ENCODE data around the gene ZBTB20. TPM values are rescaled to one million over a fixed set of nuclear protein-coding genes. Genes with fewer than 3 reads are reported as not detected.

The ZBTB20 gene
- total and polyA plus RNA-seq, 8 donors, result 0.15 to 149 (median 38.5) TPM

DNA sequence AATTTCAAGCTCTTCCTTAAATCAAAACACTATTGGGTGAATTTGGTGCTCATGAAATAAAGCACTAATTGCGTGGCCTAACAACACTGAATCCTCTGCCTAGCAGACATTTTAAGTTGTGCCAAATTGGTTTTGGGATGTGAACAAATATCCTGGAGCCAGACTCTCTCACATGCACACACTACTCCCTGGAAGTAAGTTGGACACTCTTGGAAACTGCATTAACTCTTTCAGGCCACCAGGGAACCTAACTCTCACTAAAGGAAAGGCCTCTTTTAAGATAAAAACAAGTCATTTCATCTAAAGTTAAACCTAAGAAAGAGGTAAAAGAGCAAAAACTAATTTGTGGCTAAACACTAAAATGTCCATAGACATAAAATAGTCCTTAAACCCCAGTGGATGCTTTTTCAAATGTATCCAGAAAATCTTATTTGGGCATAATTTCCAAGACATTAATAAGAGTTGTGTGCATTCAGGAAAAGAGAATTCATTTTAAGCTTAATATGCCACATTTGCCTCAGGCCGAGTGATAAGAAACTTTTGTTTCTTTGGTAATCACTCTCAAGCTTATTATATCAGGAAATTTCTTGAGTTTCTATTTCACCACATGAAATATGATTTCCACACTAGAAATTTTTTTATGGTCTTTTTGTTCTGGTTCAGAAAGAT is 61.8 kb downstream of the ZBTB20 start:
- TF ChIP-seq POLR2A (IDR thresholded peaks at IDR 0.05) (no peak), POLR2AphosphoS5 (IDR thresholded peaks at IDR 0.05) (no peak), EP300 (IDR thresholded peaks at IDR 0.05) (no peak)
- TF ChIP-seq, protein P1, sequence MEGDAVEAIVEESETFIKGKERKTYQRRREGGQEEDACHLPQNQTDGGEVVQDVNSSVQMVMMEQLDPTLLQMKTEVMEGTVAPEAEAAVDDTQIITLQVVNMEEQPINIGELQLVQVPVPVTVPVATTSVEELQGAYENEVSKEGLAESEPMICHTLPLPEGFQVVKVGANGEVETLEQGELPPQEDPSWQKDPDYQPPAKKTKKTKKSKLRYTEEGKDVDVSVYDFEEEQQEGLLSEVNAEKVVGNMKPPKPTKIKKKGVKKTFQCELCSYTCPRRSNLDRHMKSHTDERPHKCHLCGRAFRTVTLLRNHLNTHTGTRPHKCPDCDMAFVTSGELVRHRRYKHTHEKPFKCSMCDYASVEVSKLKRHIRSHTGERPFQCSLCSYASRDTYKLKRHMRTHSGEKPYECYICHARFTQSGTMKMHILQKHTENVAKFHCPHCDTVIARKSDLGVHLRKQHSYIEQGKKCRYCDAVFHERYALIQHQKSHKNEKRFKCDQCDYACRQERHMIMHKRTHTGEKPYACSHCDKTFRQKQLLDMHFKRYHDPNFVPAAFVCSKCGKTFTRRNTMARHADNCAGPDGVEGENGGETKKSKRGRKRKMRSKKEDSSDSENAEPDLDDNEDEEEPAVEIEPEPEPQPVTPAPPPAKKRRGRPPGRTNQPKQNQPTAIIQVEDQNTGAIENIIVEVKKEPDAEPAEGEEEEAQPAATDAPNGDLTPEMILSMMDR (IDR thresholded peaks at IDR 0.05), result no peak
- WGBS, 5 donors, result 65 to 74% (median 69%) methylated on average over 2 of the region's 2 CpGs
- intact Hi-C loops (cut with DNase I; ENCODE audit: low total_unique reads), result no loop called here
- H3K4me1 ChIP-seq, result peaks cover 5 to 58% (median 26%) of the 10 kb centered on the region in 4 donors
- no peak for DNase-seq
- H3K27ac ChIP-seq, result peak overlapping the region in 1 of 5 donors; percentile 4
- no peaks in the 10 kb centered on the region for H3K36me3 ChIP-seq
- no peak overlapping the region for H3K4me3 ChIP-seq
- H3K9me3 ChIP-seq, result no peaks in the 10 kb centered on the region
- no peaks in the 10 kb centered on the region for H3K27me3 ChIP-seq

DNA sequence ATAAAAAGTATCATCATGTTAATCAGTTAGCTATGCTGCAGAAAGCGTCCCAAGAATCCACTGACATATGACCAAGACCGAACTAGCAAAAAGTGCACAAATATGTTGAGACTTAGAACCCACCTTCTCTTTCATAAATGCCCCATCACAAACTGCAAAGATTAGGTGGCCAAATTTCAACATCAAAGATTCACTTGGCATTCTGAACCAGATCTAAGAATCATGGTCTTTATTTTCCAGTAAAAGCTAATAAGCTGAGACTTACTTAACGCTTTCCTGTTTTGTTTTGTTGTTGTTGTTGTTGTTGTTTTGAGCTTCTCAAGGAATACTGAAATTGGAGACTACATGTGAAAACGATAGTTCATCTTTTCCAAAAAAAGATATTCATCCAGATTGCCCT is 62.4 kb downstream of the ZBTB20 start:
- peaks cover 5 to 58% (median 26%) of the 10 kb centered on the region in 4 donors for H3K4me1 ChIP-seq
- intact Hi-C loops (cut with DNase I; ENCODE audit: low total_unique reads), result no loop called here
- 84 to 93% (median 90%) methylated on average over 4 of the region's 4 CpGs for WGBS, 5 donors
- H3K27me3 ChIP-seq, result no peaks in the 10 kb centered on the region
- H3K4me3 ChIP-seq, result no peak overlapping the region
- TF ChIP-seq POLR2A (IDR thresholded peaks at IDR 0.05), result no peak
- TF ChIP-seq, protein P1 (IDR thresholded peaks at IDR 0.05), result no peak
- TF ChIP-seq POLR2AphosphoS5 (IDR thresholded peaks at IDR 0.05), result no peak
- TF ChIP-seq EP300 (IDR thresholded peaks at IDR 0.05), result no peak
- H3K36me3 ChIP-seq, result no peaks in the 10 kb centered on the region
- peak overlapping the region in 1 of 5 donors; percentile 4 for H3K27ac ChIP-seq
- no peaks in the 10 kb centered on the region for H3K9me3 ChIP-seq
- DNase-seq, result no peak

DNA sequence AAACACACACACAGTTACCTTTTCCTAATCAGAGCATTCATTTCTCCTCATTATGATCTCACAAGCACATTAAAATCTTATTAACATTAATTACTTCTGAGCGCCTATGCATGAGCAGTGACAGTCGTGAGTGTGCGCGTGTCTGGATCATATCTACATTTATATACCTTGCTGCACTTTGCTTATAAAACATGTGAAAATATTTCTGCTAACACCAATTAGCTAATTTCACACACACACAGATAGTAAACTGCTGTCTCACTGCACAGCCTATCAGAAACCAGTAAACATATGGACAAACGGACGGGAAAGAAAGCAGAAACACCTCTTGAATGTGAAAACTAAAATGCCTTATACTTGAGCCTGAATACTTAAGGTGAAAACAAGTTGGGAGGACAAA is 64.8 kb downstream of the ZBTB20 start:
- WGBS, 5 donors, result 86 to 91% (median 90%) methylated on average over 6 of the region's 6 CpGs

DNA sequence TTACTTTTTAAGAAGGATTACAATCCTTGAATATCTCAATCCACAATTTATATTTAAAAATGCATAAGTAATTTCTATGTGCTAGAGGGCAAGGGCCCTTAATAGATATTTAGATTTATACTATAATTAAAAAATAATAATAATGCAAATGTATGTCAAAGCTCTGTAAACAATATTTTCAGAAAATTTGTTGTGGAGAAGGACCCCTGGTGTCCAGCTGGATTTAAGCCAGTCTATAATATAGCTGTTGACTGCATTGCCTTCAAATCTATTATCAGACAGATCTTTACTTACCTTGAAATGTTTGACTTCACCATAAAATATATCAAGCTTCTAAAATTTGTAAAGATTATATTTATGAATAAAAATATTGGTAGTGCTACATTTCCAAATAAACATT is 65.6 kb downstream of the ZBTB20 start:
- TF ChIP-seq POLR2AphosphoS5 (IDR thresholded peaks at IDR 0.05), result no peak
- no peak for TF ChIP-seq EP300 (IDR thresholded peaks at IDR 0.05)
- TF ChIP-seq, protein P1 (IDR thresholded peaks at IDR 0.05), result no peak
- TF ChIP-seq POLR2A (IDR thresholded peaks at IDR 0.05), result no peak
- peaks cover 5 to 54% (median 24%) of the 10 kb centered on the region in 4 donors for H3K4me1 ChIP-seq

More for the DNA sequence above, 64.8 kb downstream of the ZBTB20 start:
- peaks cover 5 to 57% (median 28%) of the 10 kb centered on the region in 4 donors for H3K4me1 ChIP-seq
- no peak for DNase-seq
- intact Hi-C loops (cut with DNase I; ENCODE audit: low total_unique reads), result no loop called here
- H3K4me3 ChIP-seq, result no peak overlapping the region
- H3K27ac ChIP-seq, result no peak overlapping the region
- no peaks in the 10 kb centered on the region for H3K9me3 ChIP-seq
- no peaks in the 10 kb centered on the region for H3K36me3 ChIP-seq
- H3K27me3 ChIP-seq, result no peaks in the 10 kb centered on the region
- TF ChIP-seq EP300 (IDR thresholded peaks at IDR 0.05), result no peak
- TF ChIP-seq, protein P1 (IDR thresholded peaks at IDR 0.05), result no peak
- no peak for TF ChIP-seq POLR2A (IDR thresholded peaks at IDR 0.05)
- TF ChIP-seq POLR2AphosphoS5 (IDR thresholded peaks at IDR 0.05), result no peak

More for the DNA sequence above, 65.6 kb downstream of the ZBTB20 start:
- Histone ChIP-seq H3K36me3 (peaks cover 0 to 3% (median 0%) of the 10 kb centered on the region in 4 donors), H3K4me3 (no peak overlapping the region), H3K27ac (no peak overlapping the region), H3K27me3 (no peaks in the 10 kb centered on the region), H3K9me3 (no peaks in the 10 kb centered on the region)
- intact Hi-C loops (cut with DNase I; ENCODE audit: low total_unique reads), result no loop called here
- no peak for DNase-seq

All from stomach (tissue), 9 donors.